ENCODE results near the gene ZDHHC11B. TPM values are rescaled to one million over a fixed set of nuclear protein-coding genes. Genes with fewer than 3 reads are reported as not detected.
A peak's percentile ranks its signal among the peaks of the same experiment; 100 is the strongest.

Gene ZDHHC11B
- total RNA-seq, 2 donors from 2014 or later, result 0.30 to 7.0 TPM

GRCh38 chr5:677131-678101, 107.1 kb downstream of the ZDHHC11B start:
- H3K27ac Mint-ChIP-seq, result no peak overlapping the region
- no peaks in the 10 kb centered on the region for H3K4me1 Mint-ChIP-seq
- no peaks in the 10 kb centered on the region for H3K27me3 Mint-ChIP-seq
- no peak for ATAC-seq (replicated peaks)
- H3K9me3 Mint-ChIP-seq, result no peaks in the 10 kb centered on the region
- H3K4me3 Mint-ChIP-seq, result no peak overlapping the region
- H3K36me3 Mint-ChIP-seq (ENCODE audit: low read depth), result no peaks in the 10 kb centered on the region

- Mint-ChIP-seq H3K4me3 (no peak overlapping the region), H3K27ac (no peak overlapping the region), H3K36me3 (ENCODE audit: low read depth) (no peaks in the 10 kb centered on the region), H3K4me1 (no peaks in the 10 kb centered on the region), H3K27me3 (no peaks in the 10 kb centered on the region), H3K9me3 (no peaks in the 10 kb centered on the region)
- no peak for ATAC-seq (replicated peaks)
Measured at GRCh38 chr5:676699-677076, 107.8 kb downstream of the ZDHHC11B start.

GRCh38 chr5:675871-676698, 108.4 kb downstream of the ZDHHC11B start:
- Mint-ChIP-seq H3K36me3 (ENCODE audit: low read depth) (no peaks in the 10 kb centered on the region), H3K9me3 (no peaks in the 10 kb centered on the region), H3K27ac (no peak overlapping the region), H3K27me3 (no peaks in the 10 kb centered on the region), H3K4me1 (no peaks in the 10 kb centered on the region), H3K4me3 (no peak overlapping the region)
- no peak for ATAC-seq (replicated peaks)

GRCh38 chr5:675111-675870, 109.2 kb downstream of the ZDHHC11B start:
- H3K27me3 Mint-ChIP-seq, result no peaks in the 10 kb centered on the region
- H3K4me1 Mint-ChIP-seq, result no peaks in the 10 kb centered on the region
- H3K9me3 Mint-ChIP-seq, result no peaks in the 10 kb centered on the region
- H3K27ac Mint-ChIP-seq, result no peak overlapping the region
- no peak for ATAC-seq (replicated peaks)
- no peaks in the 10 kb centered on the region for H3K36me3 Mint-ChIP-seq (ENCODE audit: low read depth)
- no peak overlapping the region for H3K4me3 Mint-ChIP-seq

GRCh38 chr5:674630-675011, 109.9 kb downstream of the ZDHHC11B start:
- no peak overlapping the region for H3K4me3 Mint-ChIP-seq
- no peaks in the 10 kb centered on the region for H3K9me3 Mint-ChIP-seq
- H3K27me3 Mint-ChIP-seq, result no peaks in the 10 kb centered on the region
- no peaks in the 10 kb centered on the region for H3K36me3 Mint-ChIP-seq (ENCODE audit: low read depth)
- no peaks in the 10 kb centered on the region for H3K4me1 Mint-ChIP-seq
- no peak overlapping the region for H3K27ac Mint-ChIP-seq
- no peak for ATAC-seq (replicated peaks)

GRCh38 chr5:673831-674629, 110.5 kb downstream of the ZDHHC11B start:
- ATAC-seq (replicated peaks), result no peak
- no peaks in the 10 kb centered on the region for H3K9me3 Mint-ChIP-seq
- no peak overlapping the region for H3K27ac Mint-ChIP-seq
- no peak overlapping the region for H3K4me3 Mint-ChIP-seq
- H3K27me3 Mint-ChIP-seq, result no peaks in the 10 kb centered on the region
- H3K4me1 Mint-ChIP-seq, result no peaks in the 10 kb centered on the region
- no peaks in the 10 kb centered on the region for H3K36me3 Mint-ChIP-seq (ENCODE audit: low read depth)

- Mint-ChIP-seq H3K4me3 (peak overlapping the region; percentile 53), H3K36me3 (ENCODE audit: low read depth) (no peaks in the 10 kb centered on the region), H3K27me3 (no peaks in the 10 kb centered on the region), H3K27ac (peak overlapping the region; percentile 68), H3K4me1 (no peaks in the 10 kb centered on the region), H3K9me3 (no peaks in the 10 kb centered on the region)
- ATAC-seq (replicated peaks), result no peak
Measured at GRCh38 chr5:673161-673830, 111.2 kb downstream of the ZDHHC11B start.

- Mint-ChIP-seq H3K36me3 (ENCODE audit: low read depth) (peaks cover 2% of the 10 kb centered on the region), H3K27me3 (no peaks in the 10 kb centered on the region), H3K9me3 (no peaks in the 10 kb centered on the region), H3K27ac (peak overlapping the region; percentile 68), H3K4me1 (peaks cover 2% of the 10 kb centered on the region), H3K4me3 (peak overlapping the region; percentile 53)
- peak; percentile 41 for ATAC-seq (replicated peaks)
Measured at GRCh38 chr5:672329-673160, 112.0 kb downstream of the ZDHHC11B start.

- Mint-ChIP-seq H3K4me1 (peaks cover 5% of the 10 kb centered on the region), H3K27me3 (no peaks in the 10 kb centered on the region), H3K9me3 (no peaks in the 10 kb centered on the region), H3K36me3 (ENCODE audit: low read depth) (peaks cover 11% of the 10 kb centered on the region), H3K4me3 (peak overlapping the region; percentile 53), H3K27ac (no peak overlapping the region)
- ATAC-seq (replicated peaks), result peak; percentile 81
Measured at GRCh38 chr5:671459-672328, 112.8 kb downstream of the ZDHHC11B start.

- no peak overlapping the region for H3K27ac Mint-ChIP-seq
- no peak overlapping the region for H3K4me3 Mint-ChIP-seq
Measured at GRCh38 chr5:670396-671270, 113.9 kb downstream of the ZDHHC11B start.

GRCh38 chr5:669842-670395, 114.6 kb downstream of the ZDHHC11B start:
- Mint-ChIP-seq H3K27ac (no peak overlapping the region), H3K4me3 (no peak overlapping the region), H3K27me3 (no peaks in the 10 kb centered on the region), H3K36me3 (ENCODE audit: low read depth) (peaks cover 11% of the 10 kb centered on the region), H3K4me1 (peaks cover 5% of the 10 kb centered on the region), H3K9me3 (no peaks in the 10 kb centered on the region)
- ATAC-seq (replicated peaks), result no peak

More at GRCh38 chr5:670396-671270, 113.9 kb downstream of the ZDHHC11B start:
- Mint-ChIP-seq H3K4me1 (peaks cover 5% of the 10 kb centered on the region), H3K36me3 (ENCODE audit: low read depth) (peaks cover 11% of the 10 kb centered on the region), H3K9me3 (no peaks in the 10 kb centered on the region), H3K27me3 (no peaks in the 10 kb centered on the region)
- ATAC-seq (replicated peaks), result no peak

Measured in activated T-helper 17 cell treated with anti-CD3 and anti-CD28 coated beads, Interleukin-2, amount 50 U/mL, for 72 hours (primary cell).